GM20431 (cell line): ENCODE data around the gene CGNL1.

ENCODE experiments used
- in situ Hi-C: fragments of 300-500 bp; cut with MseI, MboI; formaldehyde crosslinking; loops from one replicate; pipeline ENCODE4 v1.15.0; 2020; ENCODE audit warnings: low sequenced_read_pairs; ENCODE audit not compliant: unreplicated experiment

Gene CGNL1

GRCh38 chr15:57538821-57539220 is 162.5 kb downstream of the CGNL1 start:
- in situ Hi-C loops, result no loop called here

- in situ Hi-C loops, result no loop called here
Measured at GRCh38 chr15:57540211-57540610, 163.9 kb downstream of the CGNL1 start.

- in situ Hi-C loops, result no loop called here
Measured at GRCh38 chr15:57540736-57541135, 164.4 kb downstream of the CGNL1 start.

GRCh38 chr15:57541271-57541670 is 165.0 kb downstream of the CGNL1 start:
- in situ Hi-C loops, result no loop called here

- in situ Hi-C loops, result no loop called here
Measured at GRCh38 chr15:57541805-57542504, 165.7 kb downstream of the CGNL1 start.

GRCh38 chr15:57542505-57542817 is 166.2 kb downstream of the CGNL1 start:
- in situ Hi-C loops, result no loop called here

GRCh38 chr15:57544848-57545480 is 168.7 kb downstream of the CGNL1 start:
- in situ Hi-C loops, result no loop called here

- in situ Hi-C loops, result no loop called here
Measured at GRCh38 chr15:57545995-57546394, 169.7 kb downstream of the CGNL1 start.

- in situ Hi-C loops, result no loop called here
Measured at GRCh38 chr15:57547243-57547755, 171.0 kb downstream of the CGNL1 start.

- in situ Hi-C loops, result no loop called here
Measured at GRCh38 chr15:57548351-57548750, 172.0 kb downstream of the CGNL1 start.

GRCh38 chr15:57548835-57549234 is 172.5 kb downstream of the CGNL1 start:
- in situ Hi-C loops, result no loop called here

GRCh38 chr15:57549935-57550334 is 173.6 kb downstream of the CGNL1 start:
- in situ Hi-C loops, result no loop called here

- in situ Hi-C loops, result no loop called here
Measured at GRCh38 chr15:57550640-57551039, 174.3 kb downstream of the CGNL1 start.

GRCh38 chr15:57551715-57552677 is 175.7 kb downstream of the CGNL1 start:
- in situ Hi-C loops, result no loop called here

- in situ Hi-C loops, result no loop called here
Measured at GRCh38 chr15:57552678-57553334, 176.5 kb downstream of the CGNL1 start.

GRCh38 chr15:57553526-57553925 is 177.2 kb downstream of the CGNL1 start:
- in situ Hi-C loops, result no loop called here

GRCh38 chr15:57554063-57554811 is 177.9 kb downstream of the CGNL1 start:
- in situ Hi-C loops, result no loop called here

- in situ Hi-C loops, result no loop called here
Measured at GRCh38 chr15:57554812-57555179, 178.5 kb downstream of the CGNL1 start.

GRCh38 chr15:57555270-57555669 is 179.0 kb downstream of the CGNL1 start:
- in situ Hi-C loops, result no loop called here

GRCh38 chr15:57556040-57556439 is 179.7 kb downstream of the CGNL1 start:
- in situ Hi-C loops, result no loop called here
